GM21447 (cell line): Measurements from ENCODE around the gene ADAMTS6.

Source experiments
- ATAC-seq: cut with Tn5 transposase; IDR thresholded peaks from one replicate; pipeline ENCODE4 v1.9.1; 2021; ENCODE audit not compliant: unreplicated experiment

The ADAMTS6 gene

GRCh38 chr5:65111961-65112658 lies 369.6 kb downstream of the ADAMTS6 start:
- no peak for ATAC-seq

DNA sequence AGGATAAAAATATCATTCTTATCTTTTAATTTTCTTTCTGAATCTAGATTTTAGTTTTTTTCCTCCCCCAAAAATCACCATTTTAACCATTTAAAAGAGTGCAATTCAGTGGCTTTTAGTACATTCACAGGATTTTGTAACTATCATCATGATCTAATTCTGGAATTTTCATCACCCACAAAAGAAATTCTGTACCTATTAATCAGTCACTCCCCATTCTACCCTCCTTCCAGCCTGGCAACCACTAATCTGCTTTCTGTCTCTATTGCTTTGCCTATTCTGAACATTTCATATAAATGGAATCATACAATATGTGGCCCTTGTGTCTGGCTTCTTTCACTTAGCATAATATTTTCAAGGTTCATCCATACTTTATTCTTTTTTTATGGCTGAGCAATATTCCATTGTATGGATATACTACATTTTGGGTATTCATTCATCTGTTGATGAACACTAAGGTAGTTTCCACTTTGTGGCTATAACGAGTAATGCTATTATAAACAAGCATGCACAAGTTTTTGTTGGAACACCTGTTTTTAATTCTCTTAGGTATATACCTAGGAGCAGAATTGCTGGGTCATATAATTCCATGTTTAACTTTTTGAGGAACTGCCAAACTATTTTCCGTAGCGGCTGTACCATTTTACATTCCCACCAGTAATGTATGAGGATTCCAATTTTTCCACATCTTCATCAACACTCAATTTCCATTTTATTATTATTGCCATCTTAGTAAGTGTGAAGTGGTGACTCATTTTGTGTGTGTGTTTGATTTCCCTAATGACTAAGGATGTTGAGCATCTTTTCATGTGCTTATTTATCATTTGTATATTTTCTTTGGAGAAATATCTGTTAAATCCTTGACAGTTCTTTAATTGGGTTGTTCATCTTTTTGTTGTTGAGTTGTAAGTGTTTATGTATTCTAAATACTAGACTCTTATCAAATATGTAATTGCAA lies 372.7 kb downstream of the ADAMTS6 start:
- no peak for ATAC-seq

- peak; percentile 40 for ATAC-seq
Measured at GRCh38 chr5:65105301-65105700, 376.4 kb downstream of the ADAMTS6 start.

GRCh38 chr5:65104831-65105230 lies 376.9 kb downstream of the ADAMTS6 start:
- ATAC-seq = no peak

- no peak for ATAC-seq
Measured at GRCh38 chr5:65103756-65104440, 377.8 kb downstream of the ADAMTS6 start.

DNA sequence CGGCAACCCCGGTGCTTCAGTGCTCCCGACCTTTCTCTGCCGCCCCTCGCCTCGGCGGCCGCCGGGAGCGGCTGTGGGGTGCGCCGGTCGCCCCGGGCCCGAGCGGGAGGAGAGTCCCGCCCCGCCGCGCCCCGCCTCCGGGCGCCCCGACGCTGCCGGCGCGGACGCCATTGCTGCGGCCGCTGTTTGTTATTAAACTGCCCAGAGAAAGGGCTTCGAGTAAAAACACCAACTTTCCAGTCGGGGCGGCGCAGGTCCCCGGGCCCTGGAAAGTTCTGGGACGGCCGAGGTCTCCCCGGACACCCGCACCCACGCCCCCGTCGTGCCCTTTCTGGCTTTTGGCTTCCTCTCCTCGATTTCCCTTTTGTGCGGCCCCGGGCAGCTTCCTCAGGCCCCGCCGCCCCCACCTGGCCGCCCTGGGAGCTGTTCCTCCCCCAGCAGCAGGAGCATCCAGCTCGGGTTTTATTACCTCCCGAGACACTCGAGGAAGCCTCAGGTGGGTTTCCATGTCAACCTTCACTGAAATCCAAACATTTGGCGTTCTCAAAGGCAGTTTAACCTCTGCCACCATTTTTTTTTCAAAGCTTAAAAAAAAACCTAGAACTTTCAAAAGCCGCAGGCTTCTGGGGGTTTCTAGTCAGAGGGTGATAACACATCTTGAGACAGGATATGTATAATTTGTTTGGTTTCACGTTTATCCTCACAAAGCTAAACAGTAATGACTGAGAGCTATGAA lies 378.6 kb downstream of the ADAMTS6 start:
- peak; percentile 63 for ATAC-seq

DNA sequence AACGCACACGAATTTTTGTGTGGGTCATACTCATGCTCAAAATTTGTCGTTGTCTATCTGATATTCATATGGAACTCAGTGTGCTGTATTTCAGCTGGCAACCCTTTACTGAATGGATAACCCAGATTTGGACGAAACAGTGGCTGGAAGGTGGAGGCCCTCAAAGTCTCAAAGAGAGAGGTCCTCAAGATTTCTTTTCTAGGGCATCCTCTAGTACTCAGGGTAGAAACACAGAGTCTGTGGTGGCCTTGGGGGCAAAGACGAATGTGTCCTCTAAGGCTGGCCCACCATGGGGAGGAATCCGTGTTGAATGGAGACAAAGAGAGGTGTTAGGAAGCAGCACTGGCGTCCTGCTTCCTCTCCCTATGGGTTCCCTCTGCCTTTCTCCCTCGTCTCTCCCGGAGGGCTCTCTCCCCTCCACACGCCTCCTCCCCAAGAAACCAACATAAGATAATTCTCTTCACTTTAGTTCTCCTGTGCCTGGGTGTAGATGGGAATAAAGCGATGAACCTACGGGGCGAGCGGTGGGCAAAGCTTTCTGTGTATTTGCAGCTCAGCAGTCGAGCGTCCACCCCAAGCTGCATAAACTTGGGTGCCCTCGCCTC lies 379.2 kb downstream of the ADAMTS6 start:
- ATAC-seq = peak; percentile 20

DNA sequence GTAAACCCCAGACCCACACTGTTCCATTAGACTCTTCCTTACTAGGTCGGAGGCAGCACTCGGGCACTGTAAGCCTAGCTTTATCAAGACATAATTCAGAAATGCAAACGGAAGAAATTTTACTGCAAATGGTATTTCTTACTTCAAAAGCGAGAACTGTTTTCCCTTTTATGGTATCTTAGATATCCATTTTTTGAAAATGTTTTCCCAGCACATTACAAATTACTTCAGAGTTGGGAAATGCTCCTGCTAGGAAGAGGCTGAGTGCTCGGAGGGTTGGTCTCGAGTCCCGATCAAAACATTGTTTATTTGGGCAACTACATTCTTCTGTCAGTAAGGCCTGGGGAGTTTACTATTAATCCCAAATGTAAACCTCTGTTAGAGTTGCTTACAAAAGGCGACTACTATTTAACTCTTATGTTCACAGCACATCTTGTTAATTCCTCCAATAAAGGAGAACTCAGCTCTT lies 380.1 kb downstream of the ADAMTS6 start:
- ATAC-seq = no peak

GRCh38 chr5:65100911-65101631 lies 380.6 kb downstream of the ADAMTS6 start:
- no peak for ATAC-seq
